HG02870 (cell line): Measurements from ENCODE around the gene SLC6A1.
"Not testable (repeated sequence)": the region's sequence is repeated elsewhere in the genome, so short reads cannot be mapped to it uniquely, and the experiment has no call there.

Experiments used
- ATAC-seq: cut with Tn5 transposase; IDR thresholded peaks from one replicate; pipeline ENCODE4 v1.9.1; 2021; ENCODE audit warnings: mild to moderate bottlenecking, moderate library complexity; ENCODE audit not compliant: unreplicated experiment

The SLC6A1 gene

DNA sequence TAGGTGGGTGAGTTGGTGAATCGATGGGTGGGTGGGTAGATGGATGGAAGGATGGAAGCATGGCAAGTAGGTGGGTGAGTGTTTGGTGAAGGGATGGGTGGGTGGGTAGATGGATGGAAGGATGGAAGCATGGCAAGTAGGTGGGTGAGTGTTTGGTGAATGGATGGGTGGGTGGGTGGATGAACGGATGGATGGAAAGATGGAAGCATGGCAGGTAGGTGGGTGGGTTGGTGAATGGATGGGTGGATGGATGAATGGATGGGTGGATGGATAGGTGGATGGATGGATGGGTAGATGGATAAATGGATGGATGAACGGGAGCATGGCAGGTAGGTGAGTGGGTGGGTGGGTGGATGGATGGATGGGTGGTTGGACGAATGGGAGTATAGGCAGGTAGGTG is 65.1 kb downstream of the SLC6A1 start:
- ATAC-seq = no peak

DNA sequence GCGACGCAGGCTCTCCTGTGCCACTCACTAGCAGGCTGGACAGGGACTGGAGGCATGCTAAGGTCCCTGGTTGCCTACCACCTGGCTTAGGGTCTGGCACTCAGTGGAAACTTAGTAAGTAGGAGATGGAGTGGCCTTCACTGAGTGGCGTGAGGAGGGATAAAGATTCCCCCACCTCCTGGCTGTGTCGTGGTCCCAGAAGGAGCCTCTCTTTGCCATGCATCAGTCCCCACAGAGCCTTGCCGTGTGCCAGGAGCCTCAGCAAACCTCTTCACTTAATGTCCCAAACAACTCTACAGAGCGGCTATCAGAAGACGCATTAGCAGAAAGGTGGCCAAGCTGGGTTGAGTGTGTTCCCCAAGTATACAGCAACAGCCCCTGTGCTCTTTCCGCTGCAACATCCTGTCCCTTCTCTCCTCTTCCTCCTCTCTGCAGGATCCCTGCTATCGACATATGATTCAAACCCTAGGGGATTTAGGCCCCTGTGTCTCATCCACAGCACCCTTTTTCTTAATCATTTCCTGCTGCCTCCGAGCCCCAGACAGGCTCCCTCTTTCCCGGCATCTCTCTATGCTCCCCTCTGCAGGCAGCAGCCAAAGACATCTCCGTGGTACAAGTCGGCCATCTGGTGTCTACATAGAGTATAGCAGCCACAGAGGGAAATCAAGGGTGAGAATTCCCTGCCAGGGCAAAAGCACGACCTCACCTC is 66.7 kb downstream of the SLC6A1 start:
- no peak for ATAC-seq

DNA sequence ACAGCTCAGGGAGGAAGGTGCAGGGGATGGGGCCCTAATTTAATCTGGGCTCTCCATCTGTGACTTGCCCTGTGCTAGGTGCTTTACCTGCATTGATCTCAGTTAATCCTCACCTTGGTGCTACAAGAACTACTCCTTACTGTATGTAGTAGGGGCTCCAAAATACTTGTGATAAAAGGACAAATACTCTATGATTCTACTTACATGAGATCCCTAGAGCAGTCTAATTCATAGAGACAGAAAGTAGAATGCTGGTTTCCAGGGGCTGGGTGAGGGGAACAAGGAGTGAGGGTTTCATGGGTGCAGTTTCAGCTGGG is 67.2 kb downstream of the SLC6A1 start:
- ATAC-seq = no peak

DNA sequence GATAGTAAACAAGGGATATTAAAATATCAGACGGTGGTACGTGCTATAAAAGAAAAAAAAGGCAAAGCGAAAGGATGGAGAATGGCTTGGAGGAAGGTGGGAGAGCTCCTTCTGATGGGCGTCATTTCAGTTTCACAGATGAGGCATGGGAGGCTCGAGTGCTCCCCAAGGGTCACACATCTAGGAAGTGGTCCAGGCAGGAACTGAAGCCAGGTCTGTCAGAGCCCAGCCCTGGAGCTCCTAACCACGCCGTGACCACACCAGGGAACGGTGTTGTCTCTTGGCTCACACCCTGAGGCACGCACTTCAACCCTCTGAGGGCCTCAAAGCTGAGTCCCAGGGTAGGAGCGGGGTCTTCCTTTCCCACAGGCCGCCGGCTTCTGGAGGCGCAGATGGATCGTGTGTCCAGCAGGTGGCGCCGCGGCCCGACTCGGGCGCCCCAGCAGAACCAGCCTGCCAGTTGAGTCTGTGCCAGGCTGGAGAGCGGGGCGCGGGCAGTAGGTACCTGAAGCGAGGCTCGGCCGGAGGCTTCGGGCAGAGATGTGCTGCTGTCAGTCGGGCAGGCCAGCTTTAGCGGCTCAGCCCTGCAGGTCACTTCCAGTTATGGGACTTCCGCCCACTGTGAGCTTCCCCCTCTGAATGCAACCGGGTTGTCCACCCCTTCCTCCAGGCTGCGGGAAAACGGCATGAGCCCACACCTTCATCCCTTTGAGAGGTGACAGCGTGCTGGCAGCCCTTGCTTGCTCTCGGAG is 68.1 kb downstream of the SLC6A1 start:
- ATAC-seq = no peak

DNA sequence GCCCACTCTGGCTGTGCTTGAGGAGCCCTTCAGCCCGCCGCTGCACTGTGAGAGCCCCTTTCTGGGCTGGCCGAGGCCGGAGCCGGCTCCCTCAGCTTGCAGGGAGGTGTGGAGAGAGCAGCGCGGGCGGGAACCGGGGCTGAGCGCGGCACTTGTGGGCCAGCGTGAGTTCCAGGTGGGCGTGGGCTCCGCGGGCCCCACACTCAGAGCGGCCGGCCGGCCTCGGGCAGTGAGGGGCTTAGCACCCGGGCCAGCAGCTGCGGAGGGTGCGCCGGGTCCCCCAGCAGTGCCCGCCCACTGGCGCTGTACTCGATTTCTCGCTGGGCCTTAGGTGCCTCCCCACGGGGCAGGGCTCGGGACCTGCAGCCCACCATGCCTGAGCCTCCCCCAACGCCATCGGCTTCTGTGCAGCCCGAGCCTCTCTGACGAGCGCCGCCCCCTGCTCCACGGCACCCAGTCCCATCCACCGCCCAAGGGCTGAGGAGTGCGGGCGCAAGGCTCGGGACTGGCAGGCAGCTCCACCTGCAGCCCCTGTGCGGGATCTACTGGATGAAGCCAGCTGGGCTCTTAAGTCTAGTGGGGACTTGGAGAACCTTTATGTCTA is 68.8 kb downstream of the SLC6A1 start:
- not testable (repeated sequence) for ATAC-seq

DNA sequence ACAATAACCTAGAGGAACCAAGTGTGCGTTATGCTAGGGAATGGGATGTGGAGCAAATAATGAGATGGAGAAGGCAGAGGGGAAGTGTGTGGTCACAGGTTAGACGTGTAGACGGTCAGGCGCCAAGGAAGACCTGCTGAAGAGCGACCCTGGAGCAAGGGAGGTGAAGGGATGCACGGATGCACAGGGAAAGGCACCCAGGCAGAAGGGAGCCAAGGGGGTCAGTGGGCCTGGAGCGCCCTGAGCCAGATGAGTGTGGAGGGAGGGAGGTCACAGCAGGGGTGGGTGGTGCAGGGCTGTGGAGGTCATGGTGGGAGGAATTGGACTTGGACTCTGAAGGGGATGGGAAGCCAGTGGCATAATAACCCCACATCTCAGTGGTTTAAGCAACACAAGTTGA is 70.2 kb downstream of the SLC6A1 start:
- ATAC-seq = no peak

DNA sequence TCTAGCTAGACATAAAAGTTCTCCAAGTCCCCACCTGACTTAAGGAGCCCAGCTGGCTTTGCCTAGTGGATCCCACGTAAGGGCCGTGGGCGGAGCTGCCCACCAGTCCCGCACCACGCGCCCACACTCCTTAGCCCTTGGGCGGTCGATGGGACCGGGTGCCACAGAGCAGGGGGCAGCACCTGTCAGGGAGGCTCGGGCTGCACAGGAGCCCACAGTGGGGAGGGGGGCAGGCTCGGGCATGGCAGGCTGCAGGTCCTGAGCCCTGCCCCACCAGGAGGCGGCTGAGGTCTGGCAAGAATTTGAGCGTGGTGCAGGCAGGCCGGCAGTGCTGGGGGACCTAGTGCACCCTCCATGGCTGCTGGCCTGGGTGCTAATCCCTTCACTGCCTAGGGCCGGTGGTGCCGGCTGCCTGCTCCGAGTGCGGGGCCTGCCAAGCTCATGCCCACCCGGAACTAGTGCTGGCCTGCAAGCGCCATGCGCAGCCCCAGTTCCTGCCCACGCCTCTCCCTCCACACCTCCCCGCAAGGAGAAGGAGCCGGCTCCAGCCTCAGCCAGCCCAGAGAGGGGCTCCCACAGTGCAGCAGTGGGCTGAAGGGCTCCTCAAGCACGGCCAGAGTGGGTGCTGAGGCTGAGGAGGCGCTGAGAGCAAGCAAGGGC is 78.7 kb downstream of the SLC6A1 start:
- no peak for ATAC-seq

DNA sequence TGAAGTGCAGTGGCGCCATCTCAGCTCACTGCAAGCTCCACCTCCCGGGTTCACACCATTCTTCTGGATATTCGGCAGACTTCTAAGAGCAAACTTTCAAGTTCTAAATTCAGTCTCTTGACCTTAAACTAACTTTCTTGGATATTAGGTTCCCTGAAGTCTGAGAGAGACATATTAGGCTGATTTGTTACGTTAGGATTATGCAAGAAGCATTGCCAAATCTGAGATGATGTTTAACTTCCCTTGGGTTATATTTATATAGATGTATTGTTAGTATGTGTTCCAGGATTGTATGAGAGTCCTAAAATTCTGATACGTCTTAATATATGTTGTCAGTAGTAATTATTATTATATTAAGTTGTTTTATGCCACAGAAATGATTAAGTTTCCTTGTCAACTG is 80.1 kb downstream of the SLC6A1 start:
- ATAC-seq = no peak

DNA sequence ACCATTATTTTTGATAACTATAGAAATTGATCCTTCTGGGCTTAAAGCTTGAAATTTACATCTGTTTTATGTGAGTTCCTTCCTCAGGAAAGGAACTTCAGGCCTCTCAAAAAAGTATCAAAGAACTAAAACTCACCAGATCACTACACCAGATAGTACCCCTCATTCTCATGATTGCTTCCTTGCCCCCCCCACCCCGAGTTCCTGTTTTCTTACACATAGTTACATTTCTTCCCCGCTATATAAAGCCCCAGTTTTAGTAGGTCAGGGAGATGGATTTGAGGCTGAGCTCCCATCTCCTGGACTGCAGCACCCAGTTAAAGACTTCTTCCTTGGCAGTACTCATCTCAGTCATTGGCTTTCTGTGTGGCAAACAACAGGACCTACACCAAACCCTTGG is 81.5 kb downstream of the SLC6A1 start:
- ATAC-seq = no peak

DNA sequence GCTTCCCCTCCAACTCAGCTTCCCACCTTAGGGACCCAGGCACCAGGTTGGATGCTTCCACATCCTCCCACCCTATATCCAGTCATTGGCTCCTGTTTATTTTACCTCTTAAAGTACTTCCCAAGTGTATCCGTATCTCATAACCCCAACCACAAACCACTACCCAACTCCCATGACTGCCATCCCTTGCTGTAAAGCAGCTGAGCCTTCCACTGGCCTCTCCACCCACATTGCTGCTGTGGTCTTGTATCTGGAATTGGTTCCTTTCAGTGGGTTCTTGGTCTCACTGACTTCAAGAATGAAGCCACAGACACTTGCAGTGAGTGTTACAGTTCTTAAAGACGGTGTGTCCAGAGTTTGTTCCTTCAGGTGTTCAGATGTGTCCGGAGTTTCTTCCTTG is 81.9 kb downstream of the SLC6A1 start:
- no peak for ATAC-seq

DNA sequence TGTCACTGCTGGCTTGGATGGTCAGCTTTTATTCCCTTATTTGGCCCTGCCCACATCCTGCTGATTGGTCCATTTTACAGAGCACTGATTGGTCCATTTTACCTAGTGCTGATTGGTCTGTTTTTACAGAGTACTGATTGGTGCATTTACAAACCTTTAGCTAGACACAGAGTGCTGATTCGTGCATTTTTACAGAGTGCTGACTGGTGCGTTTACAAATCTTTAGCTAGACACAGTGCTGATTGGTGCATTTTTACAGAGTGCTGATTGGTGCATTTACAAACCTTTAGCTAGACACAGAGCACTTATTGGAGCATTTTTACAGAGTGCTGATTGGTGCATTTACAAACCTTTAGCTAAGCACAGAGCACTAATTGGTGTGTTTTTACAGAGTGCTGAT is 82.6 kb downstream of the SLC6A1 start:
- not testable (repeated sequence) for ATAC-seq

DNA sequence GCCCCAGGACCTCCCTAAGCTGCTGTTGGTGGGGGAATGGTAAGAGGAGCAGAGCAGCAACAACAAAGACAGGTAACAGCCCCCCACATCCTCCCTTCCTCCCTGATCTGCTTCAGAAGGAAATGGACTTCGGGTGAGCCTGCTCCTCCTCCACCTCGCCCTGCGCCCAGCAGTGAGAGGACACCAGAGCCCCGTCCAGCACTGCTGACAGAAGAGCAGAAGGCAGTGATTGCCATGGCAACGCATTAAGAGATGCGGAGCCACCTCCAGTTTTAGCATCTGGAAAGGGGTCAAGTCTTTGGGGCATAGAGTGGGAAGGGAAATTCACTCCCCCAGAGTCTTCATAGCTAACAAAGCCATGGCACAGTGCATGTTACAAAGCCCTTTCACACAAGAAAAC is 84.2 kb downstream of the SLC6A1 start:
- ATAC-seq = no peak

DNA sequence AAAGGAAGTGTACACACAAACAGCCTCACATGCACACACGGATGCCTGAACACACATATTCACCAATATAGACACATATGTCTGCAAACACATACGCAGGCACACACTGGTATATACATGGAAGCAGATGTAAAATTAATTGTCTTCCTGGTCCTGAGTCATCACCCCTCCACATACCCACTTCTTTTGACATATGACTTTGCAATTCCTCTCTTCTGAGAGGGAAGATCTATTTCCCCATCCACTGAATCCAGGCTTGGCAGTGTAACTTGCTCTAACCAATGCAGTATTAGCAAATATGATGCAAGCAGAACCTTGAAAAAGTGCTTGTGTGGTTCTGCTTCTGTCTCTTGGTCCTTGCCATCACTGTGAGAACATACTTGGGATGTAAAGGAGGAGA is 84.9 kb downstream of the SLC6A1 start:
- no peak for ATAC-seq

DNA sequence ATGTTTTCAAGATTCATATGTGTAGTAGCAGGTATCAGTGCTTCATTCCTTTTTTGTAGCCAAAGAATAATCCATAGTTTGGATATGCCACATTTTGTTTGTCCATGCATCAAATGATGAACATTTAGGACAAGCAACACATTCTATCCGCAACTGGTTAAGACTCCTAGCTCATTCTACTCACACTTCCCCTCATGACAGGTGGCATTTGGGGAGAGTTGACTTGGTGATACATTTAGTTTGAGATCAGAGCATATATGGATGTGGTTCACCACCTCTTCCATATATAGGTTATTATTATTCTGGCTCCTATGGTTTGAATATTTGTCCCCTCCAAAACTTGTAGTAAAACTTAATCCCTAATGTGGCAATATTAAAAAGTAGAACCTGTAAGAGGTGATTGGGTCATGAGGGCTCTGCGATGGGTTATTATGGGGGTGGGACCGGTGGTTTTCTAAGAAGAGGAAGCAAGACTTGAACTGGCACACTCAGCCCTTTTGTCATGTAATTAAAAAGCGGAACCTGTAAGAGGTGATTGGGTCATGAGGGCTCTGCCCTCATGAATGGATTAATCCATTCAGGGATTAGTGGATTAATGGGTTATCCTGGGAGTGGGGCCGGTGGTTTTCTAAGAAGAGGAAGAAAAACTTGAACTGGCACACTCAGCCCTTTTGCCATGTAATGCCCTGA is 86.4 kb downstream of the SLC6A1 start:
- ATAC-seq = no peak

DNA sequence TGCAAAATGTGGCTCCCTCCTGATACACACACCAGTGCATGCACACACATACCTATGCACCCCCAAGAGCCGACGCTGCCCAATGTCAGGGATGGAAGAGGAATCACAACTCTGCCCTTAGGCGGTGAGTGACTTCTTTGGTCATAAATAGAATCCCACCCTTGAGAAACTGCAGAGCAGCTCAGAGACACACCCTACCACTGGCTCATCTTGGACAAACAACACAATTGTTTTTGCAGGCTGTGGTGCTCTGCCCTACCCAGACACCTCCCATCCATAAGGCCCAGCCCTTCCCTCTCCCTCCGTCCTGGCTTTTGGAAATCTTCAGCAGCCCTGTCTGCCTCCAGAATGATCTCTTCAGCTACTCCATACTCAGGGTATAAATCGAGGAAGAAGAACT is 87.9 kb downstream of the SLC6A1 start:
- ATAC-seq = no peak

DNA sequence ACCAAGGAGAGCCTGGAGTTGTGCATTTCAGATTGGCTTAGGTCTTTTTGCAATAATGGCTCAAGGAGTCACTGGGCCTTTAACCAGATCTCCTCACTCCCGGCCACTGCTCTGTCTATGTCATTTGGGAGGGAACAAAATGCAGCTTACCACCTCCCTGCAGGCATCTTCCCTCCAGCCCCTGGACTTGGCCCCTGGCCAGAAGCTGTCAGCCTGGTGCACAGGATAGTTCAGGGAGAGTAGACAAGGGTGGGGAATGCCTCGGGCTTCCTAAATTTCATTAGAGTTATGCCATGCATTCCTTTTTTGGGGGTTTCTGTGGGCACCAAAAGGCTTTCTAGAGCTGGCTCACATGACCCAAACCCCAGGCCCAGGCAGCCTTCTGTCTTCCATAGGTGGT is 91.5 kb downstream of the SLC6A1 start:
- ATAC-seq = no peak

DNA sequence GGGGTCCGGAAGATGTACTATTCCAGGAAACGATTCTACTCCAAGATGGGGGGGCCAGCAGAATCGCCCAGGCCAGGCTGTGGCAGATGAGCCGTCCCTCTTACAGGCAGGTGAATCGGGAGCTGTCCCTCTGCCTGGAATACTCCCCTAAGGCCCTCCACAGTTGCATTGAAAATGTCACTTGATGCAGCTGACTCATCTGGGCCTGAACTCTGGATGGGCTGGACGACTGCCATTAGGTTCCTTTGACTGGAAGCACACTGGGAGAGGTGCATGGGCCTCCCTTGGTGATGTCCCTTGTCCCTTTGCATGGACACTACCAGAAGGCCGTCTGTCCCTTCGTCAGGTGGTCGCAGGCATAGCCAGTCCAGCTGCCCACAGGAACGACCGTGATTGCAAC is 92.1 kb downstream of the SLC6A1 start:
- no peak for ATAC-seq

DNA sequence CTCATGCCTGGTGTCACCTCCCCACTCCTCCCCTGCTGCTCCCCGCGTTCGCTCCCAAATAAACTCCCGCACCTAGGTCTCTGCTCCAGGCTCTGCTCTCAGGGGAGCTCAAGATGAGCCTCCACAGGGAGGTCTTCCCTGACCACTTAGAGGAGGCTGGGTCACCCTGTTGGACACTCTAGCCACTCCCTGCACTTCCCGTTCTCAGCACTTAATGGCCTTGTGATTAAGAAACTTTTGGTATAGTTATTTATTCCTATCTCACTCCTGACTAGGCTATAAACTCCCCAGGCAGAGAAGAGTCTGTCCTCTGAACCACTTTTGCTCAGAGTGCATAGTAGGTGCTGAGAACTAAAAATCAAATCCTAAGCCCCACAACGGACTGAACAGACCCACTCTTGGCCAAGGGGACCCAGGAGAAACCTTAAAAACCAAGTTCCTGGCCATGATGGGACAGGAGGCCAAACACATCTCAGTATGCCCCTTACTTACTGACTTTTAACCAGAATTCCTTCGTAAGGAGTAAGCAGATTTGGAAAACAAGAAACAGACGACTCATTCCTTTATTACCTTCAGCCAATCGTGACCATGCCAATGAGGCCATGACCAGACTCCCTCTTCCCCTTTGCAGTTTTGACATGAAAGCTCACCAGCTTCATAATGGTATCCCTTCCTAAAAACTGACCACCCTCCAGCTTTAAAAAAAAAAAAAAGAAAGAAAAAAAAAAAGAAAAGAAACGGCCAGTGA is 92.7 kb downstream of the SLC6A1 start:
- no peak for ATAC-seq

DNA sequence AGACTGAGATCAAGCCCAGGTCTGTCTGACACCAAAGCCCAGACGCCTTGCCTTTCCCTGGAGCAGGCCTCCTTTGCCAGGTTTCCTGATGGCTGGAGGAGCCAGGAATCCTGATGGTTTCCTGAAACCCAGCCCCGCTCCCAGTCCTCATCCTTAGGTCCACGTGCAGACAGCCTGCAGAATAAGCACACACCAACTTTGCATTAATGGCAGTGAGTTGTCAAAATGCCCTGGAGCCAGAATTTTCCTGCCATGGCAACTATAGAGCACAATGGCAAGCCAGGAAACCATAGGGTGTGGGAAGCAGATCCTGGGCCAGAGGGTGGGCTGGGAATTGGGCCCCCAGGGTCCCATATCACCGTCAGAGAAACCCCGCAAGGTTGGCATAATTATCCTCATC is 94.3 kb downstream of the SLC6A1 start:
- ATAC-seq = no peak

DNA sequence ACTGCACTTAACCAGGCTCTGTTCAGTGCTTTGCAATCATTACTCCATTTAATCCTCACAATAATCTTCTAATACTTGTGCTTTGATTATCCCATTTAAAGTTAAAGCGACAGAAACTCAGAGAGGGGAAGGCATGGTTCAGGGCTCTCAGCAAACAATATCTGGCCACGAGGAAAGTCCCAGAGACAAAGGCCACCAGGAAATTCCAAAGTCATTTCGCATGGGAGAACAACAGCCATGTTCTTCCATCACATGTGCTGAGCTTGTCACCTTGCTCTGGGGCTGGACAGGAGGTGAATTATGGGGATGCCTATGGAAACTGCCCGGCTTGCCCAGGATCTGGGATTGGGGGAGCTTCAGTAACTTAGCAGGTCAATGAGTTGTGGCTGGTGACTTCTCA is 95.5 kb downstream of the SLC6A1 start:
- no peak for ATAC-seq

DNA sequence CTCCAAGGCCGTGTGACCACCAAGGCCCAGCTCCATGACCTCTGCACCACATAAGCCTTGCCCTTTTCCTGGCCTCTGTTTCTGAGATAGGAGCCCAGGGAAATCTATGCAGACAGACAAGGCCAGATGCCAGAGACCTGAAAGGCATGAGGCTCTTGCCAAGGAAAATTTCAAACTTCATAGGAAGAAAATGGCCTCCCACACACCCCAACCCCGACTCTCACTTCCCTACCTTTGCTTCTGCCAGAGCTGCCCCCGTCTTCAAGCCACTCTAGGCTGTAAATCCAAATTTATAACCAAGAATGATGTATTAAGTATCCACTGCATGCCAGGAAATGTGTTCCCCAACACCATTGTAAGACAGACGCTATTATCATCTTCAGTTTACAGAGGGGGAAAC is 96.3 kb downstream of the SLC6A1 start:
- no peak for ATAC-seq
